ENCODE data around the gene SMR3A.

Gene SMR3A

DNA sequence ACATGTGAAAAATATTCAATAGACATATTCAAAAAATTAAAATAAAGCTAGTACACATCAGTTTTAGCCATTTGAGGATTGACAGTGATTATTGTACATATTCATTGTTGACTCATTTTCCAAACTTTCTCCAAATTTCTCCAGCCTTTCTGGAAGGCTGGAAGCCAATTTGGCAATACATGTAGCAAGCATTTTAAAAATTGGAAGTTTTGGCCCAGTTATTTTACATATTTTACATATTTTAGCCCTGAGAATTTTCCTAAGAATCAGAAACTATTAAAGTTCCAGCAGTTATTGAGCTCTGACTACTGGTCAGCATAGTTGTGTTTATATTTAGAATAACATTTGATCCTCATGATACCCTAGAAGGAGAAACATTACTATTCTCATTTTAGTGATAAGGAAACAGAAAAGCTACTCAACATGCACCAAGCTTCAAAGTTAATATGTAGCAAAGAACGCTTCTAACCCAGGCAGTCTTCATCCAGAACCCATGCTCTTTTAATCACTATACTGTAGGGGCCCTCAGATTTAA is 22.6 kb upstream of the SMR3A start:
- DNase-seq: no peak

DNA sequence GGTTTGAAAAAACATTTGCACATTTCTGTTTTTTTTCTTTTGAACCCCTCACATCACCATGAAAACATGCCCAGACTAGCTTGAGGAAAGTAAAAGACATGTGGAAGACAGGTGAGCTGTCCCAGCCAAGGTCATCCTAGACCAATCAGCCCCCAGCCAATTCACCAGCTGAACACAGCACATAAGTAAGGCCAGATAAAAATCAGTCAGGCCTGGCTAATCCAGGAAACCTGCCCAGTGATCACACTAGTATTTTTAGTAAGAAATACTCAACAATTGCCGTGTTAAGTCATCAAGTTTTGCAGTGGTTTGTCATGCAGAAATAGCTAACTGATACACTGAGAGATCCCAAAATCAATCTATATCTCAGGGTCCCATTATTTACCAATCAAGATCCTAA is 4.4 kb upstream of the SMR3A start:
- H3K4me3 ChIP-seq (ENCODE audit: low read depth, low read length): no peak overlapping the region
- DNase-seq: no peak
- TF ChIP-seq, protein P1, sequence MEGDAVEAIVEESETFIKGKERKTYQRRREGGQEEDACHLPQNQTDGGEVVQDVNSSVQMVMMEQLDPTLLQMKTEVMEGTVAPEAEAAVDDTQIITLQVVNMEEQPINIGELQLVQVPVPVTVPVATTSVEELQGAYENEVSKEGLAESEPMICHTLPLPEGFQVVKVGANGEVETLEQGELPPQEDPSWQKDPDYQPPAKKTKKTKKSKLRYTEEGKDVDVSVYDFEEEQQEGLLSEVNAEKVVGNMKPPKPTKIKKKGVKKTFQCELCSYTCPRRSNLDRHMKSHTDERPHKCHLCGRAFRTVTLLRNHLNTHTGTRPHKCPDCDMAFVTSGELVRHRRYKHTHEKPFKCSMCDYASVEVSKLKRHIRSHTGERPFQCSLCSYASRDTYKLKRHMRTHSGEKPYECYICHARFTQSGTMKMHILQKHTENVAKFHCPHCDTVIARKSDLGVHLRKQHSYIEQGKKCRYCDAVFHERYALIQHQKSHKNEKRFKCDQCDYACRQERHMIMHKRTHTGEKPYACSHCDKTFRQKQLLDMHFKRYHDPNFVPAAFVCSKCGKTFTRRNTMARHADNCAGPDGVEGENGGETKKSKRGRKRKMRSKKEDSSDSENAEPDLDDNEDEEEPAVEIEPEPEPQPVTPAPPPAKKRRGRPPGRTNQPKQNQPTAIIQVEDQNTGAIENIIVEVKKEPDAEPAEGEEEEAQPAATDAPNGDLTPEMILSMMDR (IDR thresholded peaks at IDR 0.05; ENCODE audit: low read depth, low read length, missing control alignments): no peak
- in situ Hi-C loops (cut with HindIII; ENCODE audit: low pct_ligation_motif_present, low sequenced_read_pairs): no loop called here
- H3K27me3 ChIP-seq (replicated peaks): no peaks in the 10 kb centered on the region
- H3K27ac ChIP-seq: no peak overlapping the region
- no peaks in the 10 kb centered on the region for H3K36me3 ChIP-seq (replicated peaks)

More for the DNA sequence above, 22.6 kb upstream of the SMR3A start:
- no peak overlapping the region for H3K27ac ChIP-seq
- no peaks in the 10 kb centered on the region for H3K36me3 ChIP-seq (replicated peaks)
- H3K4me3 ChIP-seq (ENCODE audit: low read depth, low read length): no peak overlapping the region
- H3K27me3 ChIP-seq (replicated peaks): no peaks in the 10 kb centered on the region
- TF ChIP-seq, protein P1 (IDR thresholded peaks at IDR 0.05; ENCODE audit: low read depth, low read length, missing control alignments): no peak
- in situ Hi-C loops (cut with HindIII; ENCODE audit: low pct_ligation_motif_present, low sequenced_read_pairs): no loop called here

DNA sequence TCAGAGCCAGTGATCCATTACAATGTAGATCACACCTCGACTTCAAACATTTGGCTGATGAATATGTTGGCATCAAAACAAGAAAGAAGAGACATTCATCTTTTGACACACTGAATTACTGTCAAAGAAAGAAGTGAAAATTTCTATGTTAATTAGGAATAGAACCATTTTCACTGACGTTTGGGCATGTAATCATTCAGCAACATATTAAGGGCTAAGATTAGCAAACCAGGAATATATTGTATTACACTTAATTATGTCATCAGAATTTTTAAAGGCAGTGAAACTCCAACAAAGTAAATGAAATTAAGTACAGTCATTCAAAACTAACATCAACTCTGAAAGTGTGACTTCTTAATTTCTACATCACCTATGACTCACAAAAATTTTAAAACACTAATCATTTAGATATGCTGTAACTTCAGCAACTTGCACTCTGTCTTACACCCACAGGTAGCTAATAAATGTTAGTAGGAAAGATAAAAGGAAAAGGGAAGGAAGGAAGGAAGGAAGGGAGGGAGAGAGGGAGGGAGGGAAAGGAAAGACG is 1.4 kb upstream of the SMR3A start:
- TF ChIP-seq, protein P1 (IDR thresholded peaks at IDR 0.05; ENCODE audit: low read depth, low read length, missing control alignments): no peak
- H3K4me3 ChIP-seq (ENCODE audit: low read depth, low read length): no peak overlapping the region
- in situ Hi-C loops (cut with HindIII; ENCODE audit: low pct_ligation_motif_present, low sequenced_read_pairs): no loop called here
- DNase-seq: no peak
- no peaks in the 10 kb centered on the region for H3K27me3 ChIP-seq (replicated peaks)
- H3K27ac ChIP-seq: no peak overlapping the region
- no peaks in the 10 kb centered on the region for H3K36me3 ChIP-seq (replicated peaks)

DNA sequence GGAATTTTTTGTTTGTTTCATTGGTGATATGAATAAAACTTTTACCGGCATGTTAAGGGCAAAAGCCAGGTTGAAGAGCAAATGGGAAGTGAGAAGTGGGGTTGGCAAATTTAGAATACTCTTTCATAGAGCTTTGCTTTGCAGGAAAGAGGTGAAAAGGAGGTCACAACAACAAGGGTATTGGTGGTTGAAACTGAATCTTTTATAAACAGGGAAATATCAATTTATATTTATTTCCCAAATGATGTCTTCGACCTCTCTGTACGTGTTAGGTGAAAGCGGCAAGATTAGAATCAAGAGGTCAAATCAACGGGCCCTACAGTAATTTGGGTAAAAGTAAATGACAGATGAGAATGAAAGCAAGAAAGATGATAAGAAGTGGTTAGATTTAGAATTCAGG is 3.4 kb downstream of the SMR3A start:
- in situ Hi-C loops (cut with HindIII; ENCODE audit: low pct_ligation_motif_present, low sequenced_read_pairs): no loop called here
- no peak overlapping the region for H3K27ac ChIP-seq

DNA sequence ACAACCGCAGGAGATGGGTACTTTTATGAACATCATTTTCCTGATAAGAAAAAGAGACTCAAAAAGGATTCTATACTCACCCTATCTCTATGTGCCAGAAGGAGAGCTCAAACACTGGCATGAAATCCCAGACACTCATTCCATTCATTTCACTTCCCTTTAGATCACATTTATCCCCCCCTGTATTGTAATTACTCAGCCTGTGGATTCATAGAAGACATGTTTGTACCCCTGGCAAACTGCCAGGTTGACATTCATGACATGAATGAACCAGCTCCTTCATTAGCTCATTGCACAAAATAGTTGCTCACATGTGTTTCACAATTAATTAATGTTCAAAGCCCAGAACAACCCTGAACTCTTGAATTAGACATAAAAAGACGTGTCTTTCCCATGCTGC is 4.9 kb downstream of the SMR3A start:
- no peak overlapping the region for H3K4me3 ChIP-seq (ENCODE audit: low read depth, low read length)
- in situ Hi-C loops (cut with HindIII; ENCODE audit: low pct_ligation_motif_present, low sequenced_read_pairs): no loop called here

More for the DNA sequence above, 3.4 kb downstream of the SMR3A start:
- Histone ChIP-seq H3K4me3 (ENCODE audit: low read depth, low read length) (no peak overlapping the region), H3K27me3 (replicated peaks) (no peaks in the 10 kb centered on the region), H3K36me3 (replicated peaks) (no peaks in the 10 kb centered on the region)
- no peak for DNase-seq
- TF ChIP-seq, protein P1 (IDR thresholded peaks at IDR 0.05; ENCODE audit: low read depth, low read length, missing control alignments): no peak

More for the DNA sequence above, 4.9 kb downstream of the SMR3A start:
- H3K27ac ChIP-seq: no peak overlapping the region
- no peak for DNase-seq
- no peaks in the 10 kb centered on the region for H3K36me3 ChIP-seq (replicated peaks)
- H3K27me3 ChIP-seq (replicated peaks): no peaks in the 10 kb centered on the region
- TF ChIP-seq, protein P1 (IDR thresholded peaks at IDR 0.05; ENCODE audit: low read depth, low read length, missing control alignments): no peak

Measured in brain microvascular endothelial cell (primary cell).